Spleen (tissue), 11 donors: Measurements from ENCODE around the gene AQP9. TPM values are rescaled to one million over a fixed set of nuclear protein-coding genes. Genes with fewer than 3 reads are reported as not detected.

Experiments
- polyA plus RNA-seq, 3 donors: library from polyadenylated mRNA; stranded (reverse); fragments of 200-250 nt; gene quantifications; one replicate each; pipeline ENCODE4 v1.2.1, GENCODE V29; 2013
- small RNA-seq, 4 donors: library from RNA; depleted of rRNA; stranded (forward); fragments of <200 nt; gene quantifications; one replicate each; pipeline ENCODE3, GENCODE V24; 2016
- total RNA-seq, 7 donors: library from RNA; depleted of rRNA in 3 of 7; stranded (reverse); fragments of >200 nt in 3 of 7; fragmentation: NEBNext Ultra II Directional in 4 of 7; extraction: Animal tissue kit (Norgen Biotek cat#: 25700) in 4 of 7; gene quantifications; one replicate each; pipeline versions ENCODE4 v1.1.0 to v1.2.1, GENCODE V29; 2016 to 2021
- donor health status: healthy with polysubstance abuse.
- donor health status: DM: no; HTN: no; CAD: no; lungs with moderate emphysema.
- donor health status: DM: no; HTN: no; CAD: no.
- donor health status: Bipolar disorder and iron deficiency.
- donor health status: healthy.
- donor health status: DM: no; HTN: no; CAD: no.
- donor health status: DM: yes; HTN: yes; CAD: no.

The AQP9 gene
- total and polyA plus RNA-seq, 10 donors, result 1.2 to 182 (median 50.0) TPM

Small RNA genes lying within 50 kb of the gene (small RNA-seq; reads per million reads assigned to genes)
- gene MTCO3P23, result 0 reads per million in 4 donors

Other genes starting within 250 kb of the AQP9 start
- gene ALDH1A2, start 72.7 kb upstream of the AQP9 start, total RNA-seq, result 10 to 100 TPM in 3 of 7 donors, 1 to 10 TPM in 4; 4.3 to 20.3 (median 7.5) TPM
- gene ALDH1A2, start 72.7 kb upstream of the AQP9 start, polyA plus RNA-seq, result 1 to 10 TPM in 1 of 3 donors, under 1 TPM in 2; 0.26 to 1.3 (median 0.33) TPM